CD4-positive, CD25-positive, alpha-beta regulatory T cell (primary cell): ENCODE measurements around the gene SMIM29. TPM values are rescaled to one million over a fixed set of nuclear protein-coding genes. Genes with fewer than 3 reads are reported as not detected.
A peak's percentile ranks its signal among the peaks of the same experiment; 100 is the strongest.

ENCODE experiments used
- ATAC-seq, 2 donors: fragments of 150-1000 bp; cut with Tn5 transposase; one replicate each; pipeline ENCODE4 v1.10.0; 2021; ENCODE audit warnings: low read depth in 2 of 2, moderate number of reproducible peaks in 2 of 2, moderate library complexity in 1 of 2
- DNase-seq, 3 donors: peaks; one replicate each; pipeline versions ENCODE4 v3.0.0 to v3.0.0-alpha.2; 2012 to 2022; ENCODE audit warnings: mixed read lengths in 1 of 3
- H3K27ac ChIP-seq: one replicate; pipeline ENCODE4 v1.7.0; 2013; ENCODE audit warnings: mild to moderate bottlenecking, low read length; ENCODE audit not compliant: insufficient read depth, poor library complexity, severe bottlenecking
- H3K27me3 ChIP-seq: one replicate; pipeline ENCODE4 v1.7.0; 2013; ENCODE audit warnings: low read length; ENCODE audit not compliant: control insufficient read depth, insufficient read depth
- H3K36me3 ChIP-seq: one replicate; pipeline ENCODE4 v1.7.0; 2013; ENCODE audit warnings: mild to moderate bottlenecking, low read length, moderate library complexity; ENCODE audit not compliant: control insufficient read depth, insufficient read depth
- H3K4me1 ChIP-seq: 2 replicates; pipeline ENCODE4 v1.7.0; 2013; ENCODE audit warnings: mild to moderate bottlenecking, low read length; ENCODE audit not compliant: insufficient read depth, control insufficient read depth, poor library complexity, severe bottlenecking
- H3K4me3 ChIP-seq: one replicate; pipeline ENCODE4 v1.7.0; 2013; ENCODE audit warnings: low read depth, mild to moderate bottlenecking, low read length, moderate library complexity
- H3K9me3 ChIP-seq, 2 experiments: 1 replicate in 1 of 2; 2 replicates in 1 of 2; pipeline ENCODE4 v1.7.0; 2013; ENCODE audit warnings: low read length in 2 of 2, mild to moderate bottlenecking in 1 of 2, moderate library complexity in 1 of 2; ENCODE audit not compliant: control insufficient read depth in 2 of 2
- H3K27ac Mint-ChIP-seq, 3 donors: one replicate each; pipeline ENCODE4 v1.8.0; 2020 to 2022; ENCODE audit warnings: mild to moderate bottlenecking in 3 of 3, mixed read lengths in 3 of 3, moderate library complexity in 2 of 3
- H3K27me3 Mint-ChIP-seq: one replicate; pipeline ENCODE4 v1.8.0; 2022; ENCODE audit warnings: mild to moderate bottlenecking, mixed read lengths
- H3K36me3 Mint-ChIP-seq: one replicate; pipeline ENCODE4 v1.8.0; 2020; ENCODE audit warnings: mixed read lengths
- H3K4me1 Mint-ChIP-seq, 4 donors: one replicate each; pipeline ENCODE4 v1.8.0; 2020 to 2022; ENCODE audit warnings: mixed read lengths in 4 of 4, mild to moderate bottlenecking in 1 of 4
- H3K4me3 Mint-ChIP-seq, 4 donors: one replicate each; pipeline ENCODE4 v1.8.0; 2020 to 2022; ENCODE audit warnings: mild to moderate bottlenecking in 4 of 4, mixed read lengths in 4 of 4, moderate library complexity in 3 of 4
- H3K9me3 Mint-ChIP-seq, 7 donors: one replicate each; pipeline ENCODE4 v1.8.0; 2020 to 2022; ENCODE audit warnings: mixed read lengths in 7 of 7, mild to moderate bottlenecking in 3 of 7, moderate library complexity in 2 of 7
- polyA plus RNA-seq, 4 donors: library from polyadenylated mRNA; unstranded; fragments of 300-500 nt; fragmentation: Illumina TruSeq; gene quantifications; one replicate each; pipeline ENCODE4 v1.2.3, GENCODE V29; 2021
- total RNA-seq: library from RNA; stranded (reverse); gene quantifications from one replicate; pipeline ENCODE4 v1.2.3, GENCODE V29; 2022

The SMIM29 gene
- total and polyA plus RNA-seq, 5 donors from 2014 or later, result 29.2 to 82.3 (median 54.1) TPM

GRCh38 chr6:34226066-34226465 is 22.7 kb downstream of the SMIM29 start:
- Histone ChIP-seq H3K27me3 (no peaks in the 10 kb centered on the region), H3K36me3 (no peaks in the 10 kb centered on the region), H3K4me3 (no peak overlapping the region), H3K9me3 (no peaks in the 10 kb centered on the region), H3K27ac (no peak overlapping the region), H3K4me1 (peaks cover 15% of the 10 kb centered on the region)
- DNase-seq (no peak), ATAC-seq (no peak)
- Mint-ChIP-seq H3K27ac (peak overlapping the region in 2 of 3 donors; percentile 9 to 31), H3K4me3 (peak overlapping the region in 2 of 4 donors; percentile 11 to 73), H3K27me3 (no peaks in the 10 kb centered on the region), H3K4me1 (peaks cover 0 to 18% (median 5%) of the 10 kb centered on the region in 4 donors), H3K9me3 (no peaks in the 10 kb centered on the region), H3K36me3 (no peaks in the 10 kb centered on the region)

GRCh38 chr6:34225551-34225950 is 23.3 kb downstream of the SMIM29 start:
- ATAC-seq (no peak), DNase-seq (no peak)
- Mint-ChIP-seq H3K4me1 (peaks cover 0 to 18% (median 5%) of the 10 kb centered on the region in 4 donors), H3K27me3 (no peaks in the 10 kb centered on the region), H3K4me3 (peak overlapping the region in 2 of 4 donors; percentile 11 to 73), H3K9me3 (no peaks in the 10 kb centered on the region), H3K27ac (peak overlapping the region in 2 of 3 donors; percentile 9 to 31), H3K36me3 (no peaks in the 10 kb centered on the region)
- Histone ChIP-seq H3K4me3 (no peak overlapping the region), H3K4me1 (peaks cover 15% of the 10 kb centered on the region), H3K36me3 (no peaks in the 10 kb centered on the region), H3K27me3 (no peaks in the 10 kb centered on the region), H3K9me3 (no peaks in the 10 kb centered on the region), H3K27ac (no peak overlapping the region)

DNA sequence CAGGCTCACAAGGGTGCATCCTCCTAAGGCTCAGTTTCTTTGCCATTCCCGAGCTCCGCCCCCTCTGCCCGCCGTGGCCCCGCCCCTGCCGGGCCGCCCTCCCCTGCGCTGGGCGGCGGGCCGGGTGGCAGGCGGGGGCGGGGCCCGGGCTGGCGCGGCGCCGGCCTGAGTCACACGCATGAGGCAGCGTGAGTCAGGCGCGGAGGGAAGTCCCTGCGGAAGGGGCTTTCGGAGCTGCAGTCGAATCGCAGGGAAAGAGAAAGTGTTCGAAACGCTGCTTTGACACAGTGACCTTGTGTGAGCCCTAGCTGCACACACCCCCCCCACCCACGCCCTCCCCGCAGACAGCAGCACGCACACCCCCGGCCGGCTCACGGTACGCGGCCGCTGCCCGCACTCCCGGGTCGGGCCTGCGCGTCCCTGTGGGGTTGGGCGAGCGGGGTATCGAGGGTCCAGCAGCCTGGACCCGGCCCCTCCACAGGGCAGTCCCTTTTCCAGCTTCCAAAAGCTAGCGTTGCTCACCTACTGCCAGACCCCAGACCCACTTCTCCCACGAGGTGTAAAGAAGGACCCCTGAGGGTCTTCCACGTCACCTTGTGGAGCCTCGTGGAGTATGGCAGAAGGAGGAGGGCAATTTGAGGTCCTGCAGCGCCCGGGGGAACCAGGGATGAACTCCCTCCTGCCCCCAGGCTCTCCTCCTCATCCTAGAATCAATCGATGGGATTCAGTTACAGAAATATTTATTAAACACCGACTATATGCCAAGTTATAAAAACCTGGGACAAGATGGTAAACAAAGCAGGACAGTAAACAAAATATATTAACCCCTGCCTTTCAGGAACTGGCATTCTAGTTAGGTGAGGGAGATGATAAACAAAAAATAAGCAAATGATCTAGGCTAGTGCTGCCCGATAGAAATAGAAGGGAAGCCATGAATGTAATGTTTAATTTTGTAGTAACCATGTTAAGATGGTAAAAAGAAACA is 24.6 kb downstream of the SMIM29 start:
- ATAC-seq (peak; percentile 94 to 95), DNase-seq (peak; percentile 89 to 95 (median 92))
- peak overlapping the region; percentile 72 for H3K4me3 ChIP-seq
- no peaks in the 10 kb centered on the region for H3K9me3 ChIP-seq
- peaks cover 4% of the 10 kb centered on the region for H3K27me3 Mint-ChIP-seq
- no peaks in the 10 kb centered on the region for H3K9me3 Mint-ChIP-seq
- no peaks in the 10 kb centered on the region for H3K27me3 ChIP-seq
- no peaks in the 10 kb centered on the region for H3K36me3 Mint-ChIP-seq
- peaks cover 0 to 18% (median 5%) of the 10 kb centered on the region in 4 donors for H3K4me1 Mint-ChIP-seq
- peak overlapping the region; percentile 97 for H3K27ac ChIP-seq
- H3K27ac Mint-ChIP-seq, result peak overlapping the region; percentile 76 to 94 (median 93)
- no peaks in the 10 kb centered on the region for H3K36me3 ChIP-seq
- H3K4me1 ChIP-seq, result peaks cover 15% of the 10 kb centered on the region
- peak overlapping the region; percentile 73 to 84 (median 76) for H3K4me3 Mint-ChIP-seq

GRCh38 chr6:34223381-34223955 is 25.3 kb downstream of the SMIM29 start:
- Histone ChIP-seq H3K4me1 (peaks cover 15% of the 10 kb centered on the region), H3K4me3 (no peak overlapping the region)

DNA sequence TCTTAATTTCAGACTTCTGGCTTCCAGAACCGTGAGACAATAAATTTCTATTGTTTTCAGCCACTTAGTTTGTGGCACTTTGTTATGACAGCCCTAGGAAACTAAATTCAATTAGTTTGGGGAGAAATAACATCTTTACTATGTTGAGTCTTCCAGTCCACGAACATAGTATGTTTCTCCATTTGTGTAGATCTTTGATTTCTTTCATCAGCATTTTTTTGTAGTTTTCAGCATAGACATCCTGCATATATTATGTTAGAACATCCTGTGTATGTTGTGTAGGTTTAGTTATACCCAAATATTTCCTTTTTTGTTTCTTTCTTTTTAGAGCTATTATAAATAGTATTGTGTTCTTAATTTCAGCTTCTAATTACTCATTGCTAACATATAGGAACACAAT is 30.1 kb downstream of the SMIM29 start:
- Histone ChIP-seq H3K4me1 (peaks cover 8% of the 10 kb centered on the region), H3K4me3 (no peak overlapping the region), H3K27me3 (no peaks in the 10 kb centered on the region), H3K36me3 (no peaks in the 10 kb centered on the region), H3K27ac (peak overlapping the region; percentile 44), H3K9me3 (no peaks in the 10 kb centered on the region)
- Mint-ChIP-seq H3K9me3 (no peaks in the 10 kb centered on the region), H3K4me3 (peak overlapping the region in 1 of 4 donors; percentile 8), H3K27me3 (peaks cover 4% of the 10 kb centered on the region), H3K4me1 (peaks cover 8 to 18% (median 11%) of the 10 kb centered on the region in 4 donors), H3K36me3 (no peaks in the 10 kb centered on the region), H3K27ac (no peak overlapping the region)
- no peak for ATAC-seq
- no peak for DNase-seq

More at GRCh38 chr6:34223381-34223955, 25.3 kb downstream of the SMIM29 start:
- Histone ChIP-seq H3K9me3 (no peaks in the 10 kb centered on the region), H3K27ac (peak overlapping the region; percentile 97), H3K36me3 (no peaks in the 10 kb centered on the region), H3K27me3 (no peaks in the 10 kb centered on the region)
- Mint-ChIP-seq H3K4me1 (peaks cover 6 to 23% (median 10%) of the 10 kb centered on the region in 4 donors), H3K4me3 (peak overlapping the region; percentile 58 to 78 (median 72)), H3K27me3 (peaks cover 4% of the 10 kb centered on the region), H3K9me3 (no peaks in the 10 kb centered on the region), H3K36me3 (no peaks in the 10 kb centered on the region), H3K27ac (peak overlapping the region; percentile 76 to 94 (median 93))
- no peak for DNase-seq
- no peak for ATAC-seq

- Histone ChIP-seq H3K4me3 (no peak overlapping the region), H3K4me1 (no peaks in the 10 kb centered on the region), H3K27ac (no peak overlapping the region), H3K27me3 (no peaks in the 10 kb centered on the region), H3K36me3 (no peaks in the 10 kb centered on the region), H3K9me3 (no peaks in the 10 kb centered on the region)
- no peaks in the 10 kb centered on the region for H3K27me3 Mint-ChIP-seq
- H3K36me3 Mint-ChIP-seq, result no peaks in the 10 kb centered on the region
- no peaks in the 10 kb centered on the region for H3K9me3 Mint-ChIP-seq
- ATAC-seq, result no peak
- H3K27ac Mint-ChIP-seq, result no peak overlapping the region
- no peak overlapping the region for H3K4me3 Mint-ChIP-seq
- H3K4me1 Mint-ChIP-seq, result peaks cover 5 to 9% (median 6%) of the 10 kb centered on the region in 4 donors
- DNase-seq, result no peak
Observed at GRCh38 chr6:34213772-34214171, 35.0 kb downstream of the SMIM29 start.

- peak overlapping the region in 1 of 4 donors; percentile 41 for H3K4me3 Mint-ChIP-seq
- H3K27ac Mint-ChIP-seq, result peak overlapping the region in 1 of 3 donors; percentile 71
- peaks cover 0 to 7% (median 0%) of the 10 kb centered on the region in 4 donors for H3K4me1 Mint-ChIP-seq
- Histone ChIP-seq H3K9me3 (no peaks in the 10 kb centered on the region), H3K4me1 (no peaks in the 10 kb centered on the region), H3K36me3 (no peaks in the 10 kb centered on the region), H3K27me3 (no peaks in the 10 kb centered on the region), H3K27ac (no peak overlapping the region), H3K4me3 (no peak overlapping the region)
- no peaks in the 10 kb centered on the region for H3K36me3 Mint-ChIP-seq
- H3K9me3 Mint-ChIP-seq, result no peaks in the 10 kb centered on the region
- DNase-seq (peak in 1 of 3 donors; percentile 27), ATAC-seq (peak; percentile 46 to 49)
- no peaks in the 10 kb centered on the region for H3K27me3 Mint-ChIP-seq
Observed at GRCh38 chr6:34207695-34208443, 40.9 kb downstream of the SMIM29 start.
